ENCODE data around the gene CIROP.

The CIROP gene

DNA sequence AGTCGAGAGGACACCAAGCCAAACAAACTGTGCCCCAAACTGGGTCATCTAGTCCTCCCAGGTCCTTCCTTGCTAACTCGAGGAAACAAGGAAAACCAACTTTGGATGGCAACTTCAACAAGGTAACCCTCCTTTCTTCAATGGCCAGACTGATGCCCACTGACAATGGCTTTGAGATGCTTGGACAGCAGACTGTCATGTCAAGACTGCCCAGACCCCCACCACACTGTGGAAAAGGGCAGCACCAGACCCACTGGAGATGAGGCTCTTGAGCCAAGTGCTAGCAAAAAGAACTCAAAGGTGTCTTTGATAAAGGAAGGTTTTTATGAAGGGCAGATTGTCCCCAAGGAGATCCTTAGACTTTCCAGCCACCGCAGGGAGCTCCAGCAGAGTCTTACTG, 38.4 kb downstream of the CIROP start:
- Histone ChIP-seq H3K4me1 (ENCODE audit: control insufficient read depth in 1 of 2, insufficient read depth in 2 of 2, low read length in 2 of 2) (peaks cover 28 to 29% of the 10 kb centered on the region in 2 experiments), H4K12ac (ENCODE audit: low read depth, low read length) (no peak overlapping the region), H2BK5ac (ENCODE audit: low read depth, low read length, poor library complexity) (no peak overlapping the region), H2AK5ac (ENCODE audit: low read length) (no peak overlapping the region), H3K27me3 (ENCODE audit: insufficient read depth, low read length) (no peaks in the 10 kb centered on the region), H4K91ac (ENCODE audit: low read depth, low read length) (no peak overlapping the region), H3K79me1 (ENCODE audit: low read length) (peaks cover 21% of the 10 kb centered on the region), H2BK12ac (ENCODE audit: low read length) (no peak overlapping the region), H3K36me3 (ENCODE audit: control insufficient read depth in 1 of 2, insufficient read depth in 2 of 2, low read length in 2 of 2) (peaks cover 40 to 61% of the 10 kb centered on the region in 2 experiments), H4K8ac (ENCODE audit: low read depth, low read length) (no peak overlapping the region), H3K23ac (ENCODE audit: low read length) (no peak overlapping the region), H3K27ac (ENCODE audit: low read depth, low read length) (no peak overlapping the region), H3K9me3 (ENCODE audit: insufficient read depth, low read depth, low read length) (no peaks in the 10 kb centered on the region), H3K18ac (ENCODE audit: low read length) (peak overlapping the region; percentile 24), H3K79me2 (ENCODE audit: control insufficient read depth, insufficient read depth, low read length, poor library complexity) (peaks cover 16% of the 10 kb centered on the region), H3K4me2 (ENCODE audit: low read length) (no peak overlapping the region), H2AFZ (ENCODE audit: insufficient read depth, low read length, poor library complexity) (no peak overlapping the region), H2BK120ac (ENCODE audit: insufficient read depth, low read length, poor library complexity) (no peak overlapping the region), H3K9ac (ENCODE audit: low read length) (no peak overlapping the region), H3K4ac (ENCODE audit: low read depth, low read length) (peak overlapping the region; percentile 28), H3K14ac (ENCODE audit: low read length) (no peak overlapping the region), H3K4me3 (ENCODE audit: low read depth, low read length) (no peak overlapping the region)
- no peak for DNase-seq
- no CpG with 5 or more reads among the region's 3 CpGs for WGBS (ENCODE audit: extremely low coverage, insufficient coverage, insufficient read length)

DNA sequence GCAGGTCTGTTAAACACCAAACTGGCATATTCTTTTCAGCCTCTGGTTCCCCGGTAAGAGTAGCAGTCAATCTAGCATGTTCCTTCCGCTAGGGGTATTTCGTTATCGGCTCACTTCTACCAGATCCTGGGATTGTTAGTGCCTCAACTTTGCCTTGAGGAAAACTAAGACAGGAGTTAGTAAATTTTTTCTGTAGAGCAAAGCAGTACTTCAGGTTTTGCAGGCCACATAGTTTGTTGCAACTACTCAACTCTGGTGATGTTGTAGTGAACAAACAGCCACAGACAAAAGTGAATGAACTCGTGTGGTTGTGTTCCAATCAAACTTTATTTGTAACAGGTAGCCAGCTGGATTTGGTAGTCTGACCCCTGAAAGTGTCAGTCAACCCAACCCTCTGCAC, 41.2 kb downstream of the CIROP start:
- Histone ChIP-seq H3K4me3 (ENCODE audit: low read depth, low read length) (no peak overlapping the region), H3K79me2 (ENCODE audit: control insufficient read depth, insufficient read depth, low read length, poor library complexity) (peaks cover 8% of the 10 kb centered on the region), H3K27me3 (ENCODE audit: insufficient read depth, low read length) (no peaks in the 10 kb centered on the region), H3K23ac (ENCODE audit: low read length) (no peak overlapping the region), H3K14ac (ENCODE audit: low read length) (no peak overlapping the region), H2AK5ac (ENCODE audit: low read length) (no peak overlapping the region), H3K4ac (ENCODE audit: low read depth, low read length) (no peak overlapping the region), H2AFZ (ENCODE audit: insufficient read depth, low read length, poor library complexity) (no peak overlapping the region), H4K91ac (ENCODE audit: low read depth, low read length) (no peak overlapping the region), H3K27ac (ENCODE audit: low read depth, low read length) (peak overlapping the region; percentile 93), H2BK120ac (ENCODE audit: insufficient read depth, low read length, poor library complexity) (no peak overlapping the region), H2BK12ac (ENCODE audit: low read length) (no peak overlapping the region), H4K12ac (ENCODE audit: low read depth, low read length) (no peak overlapping the region), H3K4me1 (ENCODE audit: control insufficient read depth in 1 of 2, insufficient read depth in 2 of 2, low read length in 2 of 2) (peaks cover 24 to 27% of the 10 kb centered on the region in 2 experiments), H3K4me2 (ENCODE audit: low read length) (peak overlapping the region; percentile 13), H3K9ac (ENCODE audit: low read length) (no peak overlapping the region), H3K18ac (ENCODE audit: low read length) (no peak overlapping the region), H4K8ac (ENCODE audit: low read depth, low read length) (peak overlapping the region; percentile 6), H3K9me3 (ENCODE audit: insufficient read depth, low read depth, low read length) (no peaks in the 10 kb centered on the region), H2BK5ac (ENCODE audit: low read depth, low read length, poor library complexity) (peak overlapping the region; percentile 28), H3K79me1 (ENCODE audit: low read length) (peaks cover 16% of the 10 kb centered on the region), H3K36me3 (ENCODE audit: control insufficient read depth in 1 of 2, insufficient read depth in 2 of 2, low read length in 2 of 2) (peaks cover 62 to 77% of the 10 kb centered on the region in 2 experiments)
- WGBS (ENCODE audit: extremely low coverage, insufficient coverage, insufficient read length): no CpG with 5 or more reads among the region's 5 CpGs
- peak; percentile 83 to 97 for DNase-seq

DNA sequence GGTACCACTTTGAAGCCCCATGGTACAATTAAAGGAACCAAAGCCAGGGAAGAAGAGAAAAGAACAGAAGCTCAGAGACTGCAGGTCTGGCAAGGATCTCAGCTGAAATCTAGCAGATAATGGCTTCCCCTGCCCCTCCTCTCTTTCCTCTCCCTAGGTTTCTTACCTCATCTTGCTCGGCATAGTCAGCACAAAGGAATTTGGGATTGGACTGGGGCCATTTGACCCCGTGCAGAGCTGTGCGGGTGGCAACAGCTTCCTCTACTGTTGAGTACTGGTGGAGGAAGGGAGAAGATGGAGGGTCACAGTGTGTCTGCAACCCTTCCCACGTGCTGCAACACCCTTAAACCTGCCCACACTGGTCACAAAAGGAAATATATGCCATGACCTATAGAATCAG, 42.8 kb downstream of the CIROP start:
- Histone ChIP-seq H2BK5ac (ENCODE audit: low read depth, low read length, poor library complexity) (peak overlapping the region; percentile 72), H4K12ac (ENCODE audit: low read depth, low read length) (no peak overlapping the region), H2BK12ac (ENCODE audit: low read length) (no peak overlapping the region), H4K8ac (ENCODE audit: low read depth, low read length) (no peak overlapping the region), H3K18ac (ENCODE audit: low read length) (peak overlapping the region; percentile 0), H3K27me3 (ENCODE audit: insufficient read depth, low read length) (no peaks in the 10 kb centered on the region), H3K36me3 (ENCODE audit: control insufficient read depth in 1 of 2, insufficient read depth in 2 of 2, low read length in 2 of 2) (peaks cover 51 to 65% of the 10 kb centered on the region in 2 experiments), H3K4me2 (ENCODE audit: low read length) (no peak overlapping the region), H3K79me2 (ENCODE audit: control insufficient read depth, insufficient read depth, low read length, poor library complexity) (peaks cover 8% of the 10 kb centered on the region), H3K27ac (ENCODE audit: low read depth, low read length) (peak overlapping the region; percentile 93), H3K79me1 (ENCODE audit: low read length) (peaks cover 23% of the 10 kb centered on the region), H2AK5ac (ENCODE audit: low read length) (no peak overlapping the region), H3K23ac (ENCODE audit: low read length) (no peak overlapping the region), H3K9ac (ENCODE audit: low read length) (no peak overlapping the region), H3K14ac (ENCODE audit: low read length) (no peak overlapping the region), H4K91ac (ENCODE audit: low read depth, low read length) (no peak overlapping the region), H3K4ac (ENCODE audit: low read depth, low read length) (no peak overlapping the region), H3K9me3 (ENCODE audit: insufficient read depth, low read depth, low read length) (no peaks in the 10 kb centered on the region), H2AFZ (ENCODE audit: insufficient read depth, low read length, poor library complexity) (no peak overlapping the region), H2BK120ac (ENCODE audit: insufficient read depth, low read length, poor library complexity) (no peak overlapping the region), H3K4me1 (ENCODE audit: control insufficient read depth in 1 of 2, insufficient read depth in 2 of 2, low read length in 2 of 2) (peaks cover 26 to 29% of the 10 kb centered on the region in 2 experiments), H3K4me3 (ENCODE audit: low read depth, low read length) (no peak overlapping the region)
- no CpG with 5 or more reads among the region's 4 CpGs for WGBS (ENCODE audit: extremely low coverage, insufficient coverage, insufficient read length)
- DNase-seq: peak; percentile 89 to 95

DNA sequence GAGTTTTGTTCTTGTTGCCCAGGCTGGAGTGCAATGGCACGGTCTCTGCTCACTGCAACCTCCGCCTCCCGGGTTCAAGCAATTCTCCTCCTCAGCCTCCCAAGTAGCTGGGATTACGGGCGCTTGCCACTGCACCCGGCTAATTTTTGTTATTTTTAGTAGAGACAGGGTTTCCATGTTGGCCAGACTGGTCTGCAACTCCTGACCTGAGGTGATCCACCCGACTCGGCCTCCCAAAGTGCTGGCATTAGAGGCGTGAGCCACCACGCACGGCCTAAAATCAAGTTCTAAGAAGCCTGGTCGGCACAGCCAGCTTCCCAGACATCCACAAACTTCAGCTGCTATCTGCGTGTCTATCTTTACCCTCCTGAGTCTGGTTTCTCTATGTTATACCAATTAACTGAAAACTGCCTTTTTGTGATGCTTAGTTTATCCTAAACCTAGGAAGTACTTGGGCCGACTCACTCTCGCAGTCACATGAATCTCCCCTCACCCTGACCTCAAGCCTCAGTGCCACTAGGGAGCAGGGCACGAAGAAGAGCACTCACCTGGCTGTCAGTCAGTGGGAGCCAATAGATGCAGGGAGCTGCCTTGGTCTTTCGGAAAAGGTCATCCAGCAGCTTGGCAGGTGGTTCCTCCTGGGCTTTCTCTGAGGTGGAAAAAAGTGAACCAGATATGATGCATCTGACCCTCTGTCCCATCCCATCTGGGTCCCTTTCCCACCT, 44.1 kb downstream of the CIROP start:
- H2AFZ ChIP-seq (ENCODE audit: insufficient read depth, low read length, poor library complexity): no peak overlapping the region
- no peak overlapping the region for H2BK5ac ChIP-seq (ENCODE audit: low read depth, low read length, poor library complexity)
- H3K4ac ChIP-seq (ENCODE audit: low read depth, low read length): no peak overlapping the region
- H4K12ac ChIP-seq (ENCODE audit: low read depth, low read length): no peak overlapping the region
- H3K4me1 ChIP-seq (ENCODE audit: control insufficient read depth in 1 of 2, insufficient read depth in 2 of 2, low read length in 2 of 2): peaks cover 26 to 36% of the 10 kb centered on the region in 2 experiments
- no peak overlapping the region for H3K4me3 ChIP-seq (ENCODE audit: low read depth, low read length)
- peaks cover 29% of the 10 kb centered on the region for H3K79me1 ChIP-seq (ENCODE audit: low read length)
- no peak overlapping the region for H3K23ac ChIP-seq (ENCODE audit: low read length)
- H3K18ac ChIP-seq (ENCODE audit: low read length): peak overlapping the region; percentile 18
- H3K9me3 ChIP-seq (ENCODE audit: insufficient read depth, low read depth, low read length): no peaks in the 10 kb centered on the region
- H4K91ac ChIP-seq (ENCODE audit: low read depth, low read length): peak overlapping the region; percentile 45
- no peaks in the 10 kb centered on the region for H3K27me3 ChIP-seq (ENCODE audit: insufficient read depth, low read length)
- peak overlapping the region; percentile 42 for H2BK12ac ChIP-seq (ENCODE audit: low read length)
- H3K14ac ChIP-seq (ENCODE audit: low read length): no peak overlapping the region
- H4K8ac ChIP-seq (ENCODE audit: low read depth, low read length): peak overlapping the region; percentile 70
- DNase-seq: no peak
- peak overlapping the region; percentile 84 for H3K27ac ChIP-seq (ENCODE audit: low read depth, low read length)
- H2AK5ac ChIP-seq (ENCODE audit: low read length): peak overlapping the region; percentile 38
- no peak overlapping the region for H3K4me2 ChIP-seq (ENCODE audit: low read length)
- H3K9ac ChIP-seq (ENCODE audit: low read length): no peak overlapping the region
- peaks cover 9% of the 10 kb centered on the region for H3K79me2 ChIP-seq (ENCODE audit: control insufficient read depth, insufficient read depth, low read length, poor library complexity)
- no CpG with 5 or more reads among the region's 17 CpGs for WGBS (ENCODE audit: extremely low coverage, insufficient coverage, insufficient read length)
- no peak overlapping the region for H2BK120ac ChIP-seq (ENCODE audit: insufficient read depth, low read length, poor library complexity)
- H3K36me3 ChIP-seq (ENCODE audit: control insufficient read depth in 1 of 2, insufficient read depth in 2 of 2, low read length in 2 of 2): peaks cover 43 to 54% of the 10 kb centered on the region in 2 experiments
